ACHN (cell line): ENCODE results near the gene SYNRG.

Experiments
- DNase-seq: peaks from one replicate; pipeline ENCODE4 v3.0.0-alpha.2; 2015
- in situ Hi-C: cut with HindIII; loops from 2 replicates; pipeline ENCODE4 v1.10.0; 2017; ENCODE audit warnings: low sequenced_read_pairs, low pct_ligation_motif_present, low pct_unique_long_range_greater_than_20kb

The SYNRG gene

DNA sequence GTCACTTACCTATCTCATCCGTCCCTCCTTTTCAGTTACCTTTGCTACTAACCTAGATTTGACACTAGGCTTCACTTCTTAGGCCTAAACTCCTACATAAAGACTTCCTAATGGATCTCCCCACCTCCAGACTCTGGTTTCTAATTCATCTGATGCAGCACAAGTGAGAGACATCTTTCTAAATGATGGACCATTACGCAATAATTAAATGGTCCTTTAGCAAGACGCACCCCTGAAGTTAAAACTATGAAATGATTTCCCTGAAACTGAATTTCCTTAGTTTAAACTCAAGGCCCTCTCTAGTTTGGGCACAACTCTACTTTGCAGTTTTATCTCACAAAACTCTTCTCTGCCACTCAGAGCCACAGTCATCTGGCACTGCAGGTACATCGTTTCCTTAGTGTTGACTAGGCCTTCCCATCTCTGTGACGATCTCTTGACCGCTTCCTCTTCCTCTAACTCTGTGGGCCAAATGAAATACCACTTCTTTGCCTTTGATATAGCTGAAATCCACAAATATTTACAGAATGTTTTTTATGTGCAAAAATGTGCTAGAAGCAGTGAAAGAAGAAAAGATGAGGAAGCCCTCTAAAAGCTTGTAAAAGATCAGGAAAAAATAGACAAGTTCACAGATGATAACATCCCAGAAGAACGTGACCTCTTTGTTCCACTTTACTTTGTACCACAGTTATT lies 3.3 kb downstream of the SYNRG start:
- no peak for DNase-seq
- in situ Hi-C loops: no loop called here

DNA sequence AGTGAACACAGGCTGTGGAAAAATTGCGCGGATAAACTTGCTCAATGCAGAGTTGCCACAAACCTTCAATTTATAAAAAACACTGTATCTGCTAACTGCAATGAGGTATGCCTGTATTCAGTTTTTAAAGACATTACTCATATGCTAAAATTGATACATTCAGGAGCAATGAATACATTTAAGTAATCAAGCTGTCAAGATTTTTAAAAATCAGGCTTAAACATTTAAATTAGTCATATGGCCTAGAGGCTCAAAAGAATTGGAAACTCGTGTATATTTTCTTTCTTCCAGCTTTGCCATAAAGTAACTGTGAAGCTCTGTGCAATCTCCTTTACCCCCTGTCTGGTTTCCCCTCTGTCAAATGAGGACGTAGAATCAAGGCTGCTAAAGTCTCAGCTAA lies 4.1 kb downstream of the SYNRG start:
- in situ Hi-C loops: no loop called here

DNA sequence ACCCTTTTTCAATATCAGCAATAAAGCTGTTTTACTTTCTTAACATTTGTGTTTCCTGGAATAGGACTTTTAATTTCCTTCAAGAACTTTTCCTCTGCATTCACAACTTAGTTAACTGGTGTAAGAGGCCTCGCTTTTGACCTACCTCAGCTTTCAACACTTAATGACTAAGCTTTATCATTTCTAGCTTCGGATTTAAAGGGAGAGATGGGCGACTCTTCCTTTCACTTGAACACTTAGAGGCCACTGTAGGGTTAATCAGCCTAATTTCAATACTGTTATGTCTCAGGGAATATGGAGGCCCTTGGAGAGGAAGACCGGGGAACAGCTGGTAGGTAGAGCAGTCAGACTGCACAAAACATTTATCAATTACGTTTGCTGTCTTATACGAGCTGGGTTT lies 4.7 kb downstream of the SYNRG start:
- DNase-seq: no peak
- in situ Hi-C loops: no loop called here

More for the DNA sequence above, 4.1 kb downstream of the SYNRG start:
- DNase-seq: no peak

DNA sequence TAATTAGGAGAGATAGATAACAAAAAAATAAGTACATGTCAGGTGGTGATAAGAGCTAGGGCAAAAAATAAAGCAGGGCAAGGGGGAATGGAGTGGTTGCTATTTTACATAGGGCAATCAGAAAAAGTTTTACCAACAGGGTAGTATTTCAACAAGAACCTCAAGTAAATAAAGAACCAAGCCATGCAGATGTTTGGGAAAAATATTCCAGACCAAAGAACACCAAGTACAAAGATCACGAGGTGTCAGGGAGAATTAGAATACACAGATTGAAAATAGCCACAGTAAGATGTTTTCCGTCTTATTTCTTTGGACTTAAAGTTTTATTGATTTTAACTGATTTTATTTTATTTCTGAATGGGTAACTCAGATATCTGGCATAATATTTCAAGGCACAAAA lies 11.1 kb downstream of the SYNRG start:
- in situ Hi-C loops: no loop called here
- DNase-seq: no peak

DNA sequence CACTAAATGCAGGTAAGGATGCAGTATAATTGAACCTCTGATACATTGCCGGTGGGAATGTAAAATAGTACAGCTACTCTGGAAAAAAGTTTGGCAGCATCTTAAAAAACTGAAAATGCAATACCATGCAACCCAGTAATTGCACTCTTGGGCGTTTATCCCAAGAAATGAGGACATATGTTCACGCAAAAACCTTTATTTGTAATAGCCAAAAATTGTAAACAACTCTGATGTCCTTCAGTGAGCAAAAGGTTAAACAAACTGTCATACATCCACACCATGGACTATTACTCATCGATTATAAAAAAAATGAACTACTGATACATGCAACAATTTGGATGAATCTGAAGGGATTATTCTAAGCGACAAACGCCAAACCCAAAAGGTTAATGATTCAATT lies 16.9 kb downstream of the SYNRG start:
- in situ Hi-C loops: no loop called here
- no peak for DNase-seq

DNA sequence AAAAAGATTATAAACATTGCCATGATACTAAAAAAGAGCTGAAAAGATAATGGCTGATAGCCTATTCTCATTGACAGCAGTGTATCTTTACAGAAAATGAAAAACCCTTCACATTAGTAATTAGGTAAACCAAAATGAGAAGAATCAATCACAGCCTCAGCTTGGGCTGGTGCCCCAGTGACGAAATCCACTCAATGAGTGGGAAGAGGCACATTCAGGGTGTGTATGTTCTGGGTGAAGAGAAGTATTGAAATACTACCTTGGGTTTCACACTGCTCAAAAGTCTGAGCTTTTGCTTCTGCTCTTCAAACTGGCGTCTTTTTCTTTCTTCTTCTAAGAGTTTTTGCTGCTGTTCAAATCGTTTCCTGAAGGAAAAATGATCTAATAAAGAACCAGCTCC lies 24.2 kb downstream of the SYNRG start:
- in situ Hi-C loops: no loop called here
- DNase-seq: no peak

DNA sequence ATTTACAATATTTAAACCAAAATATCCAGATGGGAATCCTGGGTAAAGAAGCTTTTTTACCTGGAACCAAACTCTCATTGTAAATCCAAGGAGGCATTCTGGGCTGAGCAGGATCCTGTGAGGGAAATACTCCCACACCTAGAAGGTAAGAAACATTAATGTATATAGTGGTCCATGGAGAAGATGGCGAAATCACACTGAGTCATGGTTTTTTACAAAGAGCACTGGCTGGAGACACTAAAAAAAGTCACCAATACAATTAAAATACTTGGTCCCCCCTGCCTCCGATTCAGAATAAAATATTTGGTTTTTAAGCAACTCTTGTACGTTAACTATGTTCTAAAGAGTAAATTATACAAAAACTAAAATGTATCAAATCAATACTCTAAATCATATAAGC lies 32.9 kb downstream of the SYNRG start:
- DNase-seq: no peak
- in situ Hi-C loops: no loop called here

DNA sequence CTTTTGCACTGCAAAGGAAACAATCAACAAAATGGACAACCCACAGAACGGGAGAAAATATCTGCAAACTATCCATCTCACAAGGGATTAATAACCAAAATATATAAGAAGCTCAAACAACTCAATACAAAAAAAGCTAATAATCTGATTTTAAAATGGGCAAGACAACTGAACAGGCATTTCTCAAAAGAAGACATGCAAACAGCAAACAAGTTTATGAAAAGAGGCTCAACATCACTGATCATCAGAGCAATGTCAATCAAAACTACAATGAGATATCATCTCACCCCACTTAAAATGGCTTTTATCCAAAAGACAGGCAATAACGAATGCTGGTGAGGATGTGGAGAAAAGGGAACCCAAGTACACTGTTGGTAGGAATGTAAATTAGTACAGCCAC lies 34.8 kb downstream of the SYNRG start:
- in situ Hi-C loops: no loop called here
- DNase-seq: no peak

DNA sequence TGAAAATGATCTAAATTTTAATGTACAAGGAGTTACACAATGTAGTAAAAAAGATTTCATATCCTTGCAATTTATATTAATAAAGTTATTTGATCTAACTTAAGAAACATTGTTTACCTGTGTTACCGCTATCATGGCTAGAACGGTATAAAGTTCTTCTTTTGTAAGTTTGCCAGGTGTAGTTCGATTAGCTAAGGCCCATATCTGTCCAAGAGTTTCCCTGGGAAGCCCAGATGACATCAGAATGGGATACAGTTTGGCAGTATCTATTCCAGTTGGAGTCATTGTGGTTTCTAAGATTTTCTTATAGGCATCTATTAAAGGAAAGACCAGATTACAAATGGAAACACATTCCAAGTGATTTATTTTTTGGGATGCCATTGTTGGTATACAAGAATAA lies 37.5 kb downstream of the SYNRG start:
- no peak for DNase-seq
- in situ Hi-C loops: no loop called here

DNA sequence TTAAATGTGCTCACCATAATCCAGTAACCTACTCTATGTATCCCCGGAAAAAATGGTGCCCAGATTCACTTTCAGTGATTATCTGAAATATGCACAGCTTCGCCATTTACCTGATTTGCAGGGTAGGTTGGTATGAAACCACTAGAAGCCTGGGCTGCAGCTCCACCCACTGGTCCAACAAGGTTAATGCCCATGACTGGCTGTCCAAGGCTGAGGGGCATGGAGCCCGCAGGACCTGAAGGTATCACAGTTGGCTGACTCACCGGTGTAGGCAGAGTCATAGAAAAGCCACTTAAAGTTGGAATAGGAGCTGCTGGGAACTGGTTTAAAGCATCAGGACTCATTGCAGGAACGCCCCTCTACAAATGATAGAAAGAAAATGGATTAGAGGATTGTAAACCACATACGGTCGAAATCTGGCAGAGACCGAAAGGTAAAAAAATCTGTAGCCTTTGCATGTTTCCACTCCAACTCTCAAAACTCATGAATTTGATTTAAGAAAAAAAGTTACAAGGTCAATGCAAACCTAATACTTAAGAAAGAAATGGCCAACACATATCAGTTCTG lies 38.6 kb downstream of the SYNRG start:
- in situ Hi-C loops: no loop called here
- peak; percentile 91 for DNase-seq

DNA sequence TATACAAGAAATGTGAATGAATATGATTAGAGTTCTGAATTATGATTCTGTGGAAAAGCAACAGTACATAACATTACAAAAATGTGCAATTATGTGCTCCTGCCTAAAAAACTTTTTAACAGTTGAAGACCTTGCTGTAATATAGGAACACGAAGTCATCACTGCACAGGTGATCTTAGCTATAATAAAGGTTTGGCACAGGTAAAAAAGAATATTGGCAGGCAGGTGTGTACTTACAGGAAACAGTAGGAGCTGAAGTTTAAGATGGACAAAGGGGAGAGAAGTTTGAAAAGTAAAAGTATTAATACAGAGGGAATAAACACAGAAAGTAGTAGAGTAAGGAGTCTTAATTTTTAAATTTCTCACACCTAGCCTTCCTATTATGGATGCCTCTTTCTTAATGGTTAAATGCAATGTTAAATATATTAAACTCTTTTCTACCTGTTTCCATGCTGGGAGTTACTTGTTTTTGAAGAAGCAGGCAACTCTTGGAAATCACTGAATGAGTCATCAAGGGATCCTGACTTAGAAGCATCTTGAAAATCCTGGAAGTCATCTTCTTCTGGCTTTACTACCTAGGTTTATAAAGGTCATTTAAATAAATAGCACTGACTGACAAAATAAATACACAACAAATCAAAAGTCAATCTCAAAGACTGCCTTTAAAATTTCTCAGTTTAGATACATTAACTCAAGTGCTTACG lies 40.7 kb downstream of the SYNRG start:
- in situ Hi-C loops: no loop called here
- DNase-seq: no peak

DNA sequence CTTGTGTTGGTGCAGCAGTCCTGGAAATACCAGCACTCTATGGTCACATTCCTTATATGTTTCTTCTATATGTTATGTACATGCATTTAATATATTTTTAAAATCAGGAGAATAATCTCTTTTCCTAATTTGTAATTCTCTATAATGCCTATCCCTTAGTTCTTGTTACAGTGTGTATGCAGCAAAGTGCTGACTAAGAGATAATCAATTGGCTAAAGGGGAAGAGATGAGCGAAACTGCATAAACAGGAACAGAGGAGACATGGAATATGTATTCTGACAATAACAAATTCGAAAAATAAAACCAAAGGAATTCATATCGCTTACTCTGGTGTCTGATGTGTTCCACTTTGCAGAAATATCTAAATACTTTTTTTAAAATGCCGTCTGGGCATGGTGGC lies 41.7 kb downstream of the SYNRG start:
- in situ Hi-C loops: no loop called here
- no peak for DNase-seq

DNA sequence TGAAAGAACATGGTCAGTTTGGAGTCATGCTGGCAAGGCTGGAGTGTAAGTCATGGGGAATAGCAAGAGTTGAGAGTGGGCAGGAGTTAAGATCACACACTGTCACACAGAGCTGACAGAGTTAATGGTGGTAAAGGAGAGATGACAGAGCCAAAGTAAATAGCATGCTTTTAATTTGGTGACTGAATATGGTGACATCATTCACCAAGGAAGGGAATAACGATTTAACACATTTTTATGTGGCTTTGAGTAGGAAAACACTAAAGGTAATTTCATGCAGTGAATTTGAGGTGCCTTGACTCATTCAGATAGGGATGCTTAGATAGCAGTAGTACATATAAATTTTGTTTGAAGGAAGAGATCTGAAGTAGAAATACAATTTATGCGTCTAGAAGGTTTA lies 42.1 kb downstream of the SYNRG start:
- no peak for DNase-seq

DNA sequence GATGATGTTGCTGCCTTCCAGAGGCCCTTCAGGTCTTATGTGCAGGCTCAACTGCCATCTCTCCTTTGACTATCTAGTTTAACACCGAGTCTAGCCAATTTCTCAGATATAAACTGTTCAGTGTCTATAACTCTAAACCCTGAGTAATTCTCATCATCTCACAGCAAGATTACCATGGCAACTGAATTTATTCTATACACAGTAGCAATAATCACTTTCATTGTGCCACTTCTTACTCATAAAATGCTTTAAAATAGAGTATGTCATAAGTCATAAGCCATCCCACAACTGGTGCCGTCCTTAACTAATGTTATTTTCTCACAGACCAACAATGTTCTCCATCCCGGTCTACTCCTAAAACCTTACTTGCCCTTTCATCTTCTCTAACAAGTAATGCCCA lies 45.0 kb downstream of the SYNRG start:
- in situ Hi-C loops: no loop called here
- DNase-seq: no peak

More for the DNA sequence above, 42.1 kb downstream of the SYNRG start:
- in situ Hi-C loops: no loop called here

DNA sequence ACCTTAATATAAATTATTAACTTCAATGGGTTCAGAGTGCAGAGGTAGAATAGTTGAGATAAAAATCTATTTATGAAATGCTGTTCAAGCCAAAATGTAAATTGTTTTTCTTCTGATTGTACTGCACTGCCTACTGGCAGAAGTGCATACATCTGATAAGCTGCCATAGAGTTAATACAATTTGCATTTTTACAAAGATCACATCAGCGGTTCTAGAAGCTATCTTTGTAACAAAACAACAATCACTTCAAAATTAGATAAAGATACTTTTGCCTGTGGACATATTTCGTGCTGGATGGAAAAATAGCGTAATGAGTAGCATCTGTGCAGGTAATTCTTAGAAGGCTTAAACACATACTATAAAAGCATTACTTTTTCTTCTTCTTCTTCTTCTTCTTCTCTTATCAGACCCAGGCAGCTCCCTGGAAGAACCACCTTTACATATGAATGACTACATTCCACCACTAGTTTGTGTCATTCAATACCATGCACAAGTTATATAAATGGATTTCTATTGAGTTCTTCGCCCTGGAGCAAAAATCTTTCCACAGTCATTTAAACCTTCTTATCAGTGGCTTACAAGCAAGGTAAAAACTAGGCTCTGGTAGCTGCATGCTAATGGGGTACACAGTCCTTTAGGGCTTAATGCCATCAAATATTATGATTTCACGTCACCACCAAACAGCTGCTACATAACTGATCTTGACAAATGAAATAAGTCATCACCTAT lies 47.0 kb downstream of the SYNRG start:
- DNase-seq: no peak
- in situ Hi-C loops: no loop called here

DNA sequence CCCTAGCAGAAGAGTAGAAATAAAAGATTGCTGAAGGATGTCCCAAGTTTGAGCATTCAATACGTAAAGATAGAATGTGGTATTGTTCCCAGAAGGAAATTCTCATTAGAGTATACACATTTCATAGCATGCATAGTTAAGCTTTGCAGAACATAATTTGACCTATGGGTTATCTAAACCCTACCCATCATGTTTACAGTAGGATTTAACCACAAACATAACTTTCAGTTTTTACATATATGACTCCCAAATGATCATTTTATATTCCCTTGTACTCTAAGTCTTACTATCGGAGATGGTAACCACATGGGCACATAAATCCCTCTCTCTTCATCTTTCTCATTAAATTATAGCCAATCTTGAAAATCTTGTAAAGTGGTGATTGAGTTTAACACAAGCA lies 50.9 kb downstream of the SYNRG start:
- in situ Hi-C loops: no loop called here
- no peak for DNase-seq

DNA sequence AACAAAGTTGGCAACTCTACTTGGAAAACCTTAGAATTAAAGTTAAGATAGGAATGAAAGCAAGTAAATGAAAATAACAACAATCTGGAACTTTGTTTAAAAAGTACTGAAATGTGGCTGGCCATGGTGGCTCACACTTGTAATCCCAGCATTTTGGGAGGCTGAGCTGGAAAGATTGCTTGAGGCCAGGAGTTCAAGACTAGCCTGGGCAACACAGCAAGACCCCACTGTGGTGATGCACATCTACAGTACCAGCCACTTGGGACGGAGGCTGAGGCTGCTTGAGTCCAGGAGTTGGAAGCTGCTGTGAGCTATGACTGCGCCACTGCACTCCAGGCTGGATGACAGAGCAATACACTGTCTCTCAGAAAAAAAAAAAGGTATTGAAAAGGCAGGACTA lies 51.7 kb downstream of the SYNRG start:
- no peak for DNase-seq
- in situ Hi-C loops: no loop called here

DNA sequence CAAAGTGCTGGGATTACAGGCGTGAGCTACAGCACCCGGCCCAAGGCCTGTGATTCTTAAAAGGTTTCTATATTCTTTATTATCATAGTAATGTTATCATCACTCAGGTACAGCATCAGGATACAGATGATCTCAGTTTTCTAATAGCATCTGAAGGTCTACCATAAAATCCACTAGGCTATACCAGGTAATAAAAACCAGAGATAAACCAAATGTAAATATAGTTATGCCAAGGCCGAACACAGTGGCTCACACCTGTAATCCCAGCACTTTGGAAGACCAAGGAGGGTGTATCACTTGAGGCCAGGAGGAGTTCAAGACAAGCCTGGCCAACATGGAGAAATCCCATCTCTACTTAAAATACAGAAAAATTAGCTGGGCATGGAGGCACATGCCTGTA lies 53.8 kb downstream of the SYNRG start:
- no peak for DNase-seq
- in situ Hi-C loops: no loop called here

DNA sequence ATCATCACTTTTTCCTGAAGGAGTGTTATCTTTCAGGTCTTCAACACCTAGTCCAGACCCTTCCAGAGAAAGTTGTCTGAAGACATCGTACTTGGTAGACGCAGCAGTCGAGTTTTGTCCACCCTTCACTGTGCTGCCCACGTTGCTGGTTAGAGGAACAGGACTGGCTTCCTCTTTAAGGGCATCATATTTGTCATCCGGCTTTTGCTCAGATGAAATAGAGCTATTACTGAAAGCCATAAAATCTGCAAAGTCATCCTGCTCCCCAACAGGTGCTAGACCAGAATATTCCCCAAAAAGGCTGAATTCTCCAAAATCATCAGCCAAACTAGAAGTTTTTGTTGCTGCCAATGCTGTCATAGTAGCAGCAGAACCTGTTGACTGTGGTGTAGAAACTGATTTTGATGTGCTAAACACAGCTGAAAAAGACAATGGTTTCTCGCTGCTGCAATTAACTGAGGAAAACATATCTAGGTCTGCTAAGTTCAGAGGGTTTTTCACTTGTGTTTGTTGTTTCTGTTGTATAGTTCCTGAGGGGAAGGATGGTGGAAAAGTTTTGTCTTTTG lies 55.7 kb downstream of the SYNRG start:
- DNase-seq: no peak
- in situ Hi-C loops: no loop called here
